ENCODE data around the gene LGALSL.
A peak's percentile ranks its signal among the peaks of the same experiment; 100 is the strongest.

LGALSL gene

GRCh38 chr2:64474121-64474571 is 20.2 kb downstream of the LGALSL start:
- peak; percentile 79 for DNase-seq

- no peak for DNase-seq
These were observed 20.7 kb downstream of the LGALSL start for GRCh38 chr2:64474636-64475035.

- DNase-seq = no peak
These were observed 23.1 kb downstream of the LGALSL start for GRCh38 chr2:64477037-64477436.

GRCh38 chr2:64477979-64478378 is 24.0 kb downstream of the LGALSL start:
- DNase-seq = no peak

- no peak for DNase-seq
These were observed 24.7 kb downstream of the LGALSL start for GRCh38 chr2:64478502-64479230.

GRCh38 chr2:64479259-64480117 is 25.5 kb downstream of the LGALSL start:
- no peak for DNase-seq

GRCh38 chr2:64481665-64482064 is 27.7 kb downstream of the LGALSL start:
- no peak for DNase-seq

- DNase-seq = no peak
These were observed 28.3 kb downstream of the LGALSL start for GRCh38 chr2:64482243-64482642.

- DNase-seq = no peak
These were observed 29.0 kb downstream of the LGALSL start for GRCh38 chr2:64482765-64483504.

- peak; percentile 24 for DNase-seq
These were observed 31.4 kb downstream of the LGALSL start for GRCh38 chr2:64485331-64485730.

GRCh38 chr2:64485961-64486360 is 32.0 kb downstream of the LGALSL start:
- peak; percentile 62 for DNase-seq

- no peak for DNase-seq
These were observed 33.5 kb downstream of the LGALSL start for GRCh38 chr2:64487256-64488049.

- DNase-seq = peak; percentile 21
These were observed 34.4 kb downstream of the LGALSL start for GRCh38 chr2:64488050-64488974.

GRCh38 chr2:64489081-64489751 is 35.3 kb downstream of the LGALSL start:
- DNase-seq = no peak

- DNase-seq = no peak
These were observed 37.5 kb downstream of the LGALSL start for GRCh38 chr2:64491426-64491825.

GRCh38 chr2:64492272-64492671 is 38.3 kb downstream of the LGALSL start:
- no peak for DNase-seq

GRCh38 chr2:64492821-64493220 is 38.9 kb downstream of the LGALSL start:
- DNase-seq = no peak

GRCh38 chr2:64493788-64494187 is 39.8 kb downstream of the LGALSL start:
- no peak for DNase-seq

GRCh38 chr2:64498438-64498837 is 44.5 kb downstream of the LGALSL start:
- no peak for DNase-seq

- DNase-seq = no peak
These were observed 46.6 kb downstream of the LGALSL start for GRCh38 chr2:64500549-64500948.

GRCh38 chr2:64501946-64502345 is 48.0 kb downstream of the LGALSL start:
- DNase-seq = no peak

Data from MV-4-11 (cell line).